GM21367 (cell line): ENCODE measurements around the gene TRMO.

Source experiments
- ATAC-seq: cut with Tn5 transposase; IDR thresholded peaks from one replicate; pipeline ENCODE4 v1.9.1; 2021; ENCODE audit not compliant: unreplicated experiment

TRMO gene

GRCh38 chr9:97861148-97861475 is 61.2 kb downstream of the TRMO start:
- ATAC-seq = no peak

GRCh38 chr9:97860451-97861147 is 61.7 kb downstream of the TRMO start:
- no peak for ATAC-seq

DNA sequence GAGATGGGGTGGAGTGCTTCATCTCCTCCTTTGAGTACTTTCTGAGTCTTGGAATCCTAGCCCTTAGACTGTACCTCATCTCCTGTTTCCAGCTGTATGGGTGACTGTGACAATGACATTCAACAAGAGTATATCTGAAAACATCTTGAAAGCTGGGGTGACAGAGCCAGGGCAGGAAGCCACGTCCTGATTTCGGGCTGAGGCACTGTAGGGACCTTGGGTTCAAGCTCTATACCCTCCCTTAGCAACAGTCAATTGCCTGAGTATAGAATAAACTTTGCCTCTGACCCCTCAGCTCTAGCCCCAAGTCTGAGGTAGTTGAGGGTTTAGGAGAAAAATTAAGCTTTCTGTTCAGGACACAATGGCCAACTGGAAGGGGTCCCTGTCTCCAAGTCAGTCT is 63.0 kb downstream of the TRMO start:
- no peak for ATAC-seq

GRCh38 chr9:97858826-97859225 is 63.5 kb downstream of the TRMO start:
- no peak for ATAC-seq

DNA sequence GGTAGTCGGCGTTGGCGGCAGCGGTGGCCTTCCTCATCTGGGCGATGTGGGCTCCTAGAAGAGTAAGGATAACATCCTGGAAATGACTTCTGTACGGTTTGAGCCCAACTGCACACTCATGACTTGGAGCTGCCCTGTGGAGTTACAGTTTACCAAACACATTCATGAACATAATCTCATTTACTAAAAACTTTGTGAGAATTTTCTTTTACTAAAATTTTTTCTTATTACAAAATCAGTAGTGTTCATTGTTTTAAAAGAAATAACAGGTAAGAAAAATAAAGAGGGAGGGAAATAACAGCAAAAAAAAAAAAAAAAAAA is 63.9 kb downstream of the TRMO start:
- no peak for ATAC-seq

DNA sequence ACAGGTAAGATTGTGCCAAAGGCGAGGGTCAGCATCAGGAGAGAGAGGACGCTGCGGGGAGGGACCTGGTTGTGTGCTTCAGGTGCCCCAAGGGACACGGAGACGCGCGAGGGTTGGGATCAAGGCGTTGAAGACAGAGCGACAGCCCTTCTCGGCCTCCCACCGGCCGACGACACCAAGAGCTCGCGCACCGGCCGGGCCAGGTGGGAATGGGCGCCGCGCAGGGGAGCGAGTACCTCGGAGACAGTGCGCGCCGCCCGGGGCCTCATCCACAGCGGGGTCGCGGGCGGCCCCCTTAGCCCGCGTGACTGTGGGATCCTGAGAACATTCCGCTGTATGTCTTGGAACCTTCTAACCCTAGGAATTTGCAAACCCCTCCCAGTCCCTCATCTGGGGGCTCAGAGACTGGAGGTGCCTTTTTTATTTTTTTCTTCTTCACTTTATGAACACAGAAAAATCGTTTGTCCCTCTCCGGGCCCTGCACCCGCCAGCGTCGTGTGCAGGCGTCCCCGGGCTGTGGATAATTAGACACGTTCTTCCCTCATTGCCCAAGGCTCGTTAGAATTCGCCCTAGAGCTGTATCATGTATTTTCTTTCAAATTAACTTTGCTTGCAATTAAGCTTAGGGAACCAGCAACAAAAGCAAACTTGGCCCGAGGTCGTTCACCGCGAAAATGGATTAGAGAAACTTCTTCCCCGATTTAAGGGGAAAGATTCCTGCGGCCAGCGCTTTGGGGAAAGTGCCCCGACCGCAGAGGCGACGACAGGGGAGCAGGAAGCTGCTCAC is 64.5 kb downstream of the TRMO start:
- ATAC-seq = no peak

GRCh38 chr9:97856857-97857605 is 65.3 kb downstream of the TRMO start:
- ATAC-seq = no peak

DNA sequence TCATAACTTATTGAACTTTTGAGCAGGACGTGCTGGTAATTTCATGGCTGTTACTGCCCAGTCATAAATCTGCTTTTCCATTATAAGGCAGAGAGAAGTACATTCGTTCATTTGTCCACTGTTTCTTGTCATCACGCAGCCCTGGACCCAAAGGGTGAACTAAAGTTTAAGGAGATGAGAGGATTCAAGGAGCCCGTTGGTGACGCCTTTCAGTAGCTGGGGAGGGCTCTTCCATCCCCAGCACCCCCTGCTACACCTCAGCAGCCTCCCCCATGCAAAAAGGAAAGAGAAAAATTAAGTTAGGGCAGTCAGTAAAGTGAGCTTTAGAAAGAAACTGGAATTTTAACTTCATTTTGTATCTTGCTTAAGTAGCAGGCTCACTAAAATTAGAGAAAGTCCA is 66.4 kb downstream of the TRMO start:
- ATAC-seq = no peak

GRCh38 chr9:97855486-97855875 is 66.8 kb downstream of the TRMO start:
- ATAC-seq = no peak

DNA sequence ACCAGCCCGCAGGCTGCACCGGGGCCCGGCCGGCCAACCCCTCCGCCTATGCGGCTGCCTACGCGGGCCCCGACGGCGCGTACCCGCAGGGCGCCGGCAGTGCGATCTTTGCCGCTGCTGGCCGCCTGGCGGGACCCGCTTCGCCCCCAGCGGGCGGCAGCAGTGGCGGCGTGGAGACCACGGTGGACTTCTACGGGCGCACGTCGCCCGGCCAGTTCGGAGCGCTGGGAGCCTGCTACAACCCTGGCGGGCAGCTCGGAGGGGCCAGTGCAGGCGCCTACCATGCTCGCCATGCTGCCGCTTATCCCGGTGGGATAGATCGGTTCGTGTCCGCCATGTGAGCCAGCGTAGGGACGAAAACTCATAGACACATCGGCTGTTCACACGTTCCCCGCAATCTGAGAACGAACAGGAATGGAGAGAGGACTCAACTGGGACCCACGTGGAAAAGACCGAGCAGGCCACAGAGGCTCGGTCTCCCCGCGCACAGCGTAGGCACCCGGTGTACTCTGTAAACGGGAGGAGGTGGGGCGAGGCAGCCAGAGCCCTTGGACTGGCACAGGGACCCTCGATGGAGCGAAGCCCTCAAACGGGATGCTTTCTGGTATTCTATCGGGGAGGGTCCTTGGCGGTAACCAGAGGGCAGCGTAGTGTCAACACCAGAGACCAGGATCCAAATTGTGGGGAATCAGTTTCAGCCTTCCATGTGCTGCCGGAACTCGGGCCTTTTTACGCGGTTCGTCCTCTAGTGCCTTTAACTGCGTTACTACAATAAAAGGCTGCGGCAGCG is 67.4 kb downstream of the TRMO start:
- no peak for ATAC-seq
